HepG2 (cell line): ENCODE results near the gene ZKSCAN1. TPM values are rescaled to one million over a fixed set of nuclear protein-coding genes. Genes with fewer than 3 reads are reported as not detected.
A peak's percentile ranks its signal among the peaks of the same experiment; 100 is the strongest.

Experiments used
- ATAC-seq: fragments of 200-7000 bp; cut with Tn5 transposase; 3 replicates; pipeline ENCODE4 v1.9.1; 2020; ENCODE audit warnings: mild to moderate bottlenecking, moderate library complexity
- BruUV-seq: library from RNA; stranded (reverse); fragments of 400-500 nt; replicated peaks from 2 replicates; lab custom pipeline; 2021; lab: Mats Ljungman, UMichigan
- CTCF ChIA-PET: fragments of 300-600 bp; formaldehyde crosslinking; extraction: SDS; loops from one replicate; lab custom pipeline; 2021; ENCODE audit warnings: low total read pairs, inconsistent platforms, low intra/inter-chr PET ratio; lab: Yijun Ruan, JAX
- POLR2A ChIA-PET: fragments of 350-600 bp; sonication (Branson Sonifier 250); formaldehyde crosslinking; loops from one replicate; lab custom pipeline; 2020; ENCODE audit warnings: antibody characterized with exemption, inconsistent platforms; lab: Yijun Ruan, JAX
- DNase-seq: peaks from one replicate; pipeline ENCODE4 v3.0.0-alpha.2; 2015; ENCODE audit warnings: low spot score
- FAIRE-seq: peaks from 3 replicates; lab custom pipeline; 2011; peaks lifted over from hg19 to GRCh38; lab: Jason Lieb, UNC
- H2AFZ ChIP-seq: one replicate; pipeline ENCODE4 v1.6.1; 2011; ENCODE audit warnings: low read length, inconsistent platforms
- H3K27ac ChIP-seq: fragments of 300-600 bp; 3 replicates; pipeline ENCODE4 v1.8.0; 2011; ENCODE audit warnings: mixed run types, mild to moderate bottlenecking, mixed read lengths, low read length, inconsistent platforms; ENCODE audit not compliant: insufficient read depth; ENCODE audit errors: extremely low read length
- H3K27me3 ChIP-seq, 2 experiments: fragments of 200-600 bp in 1 of 2; 2 replicates in 1 of 2; 3 replicates in 1 of 2; pipeline versions ENCODE4 v1.6.0 to v1.8.0; 2011; ENCODE audit warnings: low read length in 2 of 2, mild to moderate bottlenecking in 2 of 2, moderate library complexity in 2 of 2, inconsistent platforms in 1 of 2; ENCODE audit not compliant: insufficient read depth in 2 of 2, control insufficient read depth in 1 of 2
- H3K36me3 ChIP-seq, 2 experiments: fragments of 200-600 bp in 1 of 2; replicated peaks in 1 of 2; 2 replicates in 1 of 2; 3 replicates in 1 of 2; pipeline versions ENCODE4 v1.5.1 to v1.8.0; 2011; ENCODE audit warnings: low read length in 2 of 2, inconsistent platforms in 1 of 2; ENCODE audit not compliant: insufficient read depth in 2 of 2, control insufficient read depth in 1 of 2
- H3K4me1 ChIP-seq: 2 replicates; pipeline ENCODE4 v1.5.1; 2012; ENCODE audit warnings: low read length, inconsistent platforms; ENCODE audit not compliant: insufficient read depth
- H3K4me2 ChIP-seq: 2 replicates; pipeline ENCODE4 v1.6.0; 2011; ENCODE audit warnings: low read depth, low read length, inconsistent platforms
- H3K4me3 ChIP-seq, 3 experiments: fragments of 200-600 bp in 1 of 3; sonication (generic), shearing (Covaris generic) in 1 of 3; replicated peaks in 1 of 3; 2 replicates each; pipeline ENCODE4 v1.5.1; 2011 to 2016; ENCODE audit warnings: low read length in 3 of 3, inconsistent platforms in 2 of 3, low read depth in 2 of 3, mild to moderate bottlenecking in 2 of 3, control low read depth in 1 of 3, mixed read lengths in 1 of 3; ENCODE audit not compliant: insufficient read depth in 1 of 3
- H3K79me2 ChIP-seq: one replicate; pipeline ENCODE4 v1.6.1; 2011; ENCODE audit warnings: low read length, inconsistent platforms; ENCODE audit not compliant: insufficient read depth
- H3K9ac ChIP-seq: 2 replicates; pipeline ENCODE4 v1.6.0; 2011; ENCODE audit warnings: mild to moderate bottlenecking, low read depth, low read length, inconsistent platforms; ENCODE audit not compliant: insufficient read depth
- H3K9me3 ChIP-seq: 2 replicates; pipeline ENCODE4 v1.5.1; 2012; ENCODE audit warnings: mild to moderate bottlenecking, low read length
- H4K20me1 ChIP-seq: 2 replicates; pipeline ENCODE4 v1.6.0; 2011; ENCODE audit warnings: inconsistent platforms, mild to moderate bottlenecking, low read length, moderate library complexity; ENCODE audit not compliant: insufficient read depth
- GZF1 ChIP-seq: sonication (generic); formaldehyde crosslinking; IDR thresholded peaks from 2 replicates; pipeline ENCODE4 v1.5.1; 2020; ENCODE audit warnings: mild to moderate bottlenecking, missing genetic modification reagents
- MED8 ChIP-seq: sonication (generic); formaldehyde crosslinking; IDR thresholded peaks from 2 replicates; pipeline ENCODE4 v1.8.1; 2023; ENCODE audit warnings: mild to moderate bottlenecking, missing genetic modification reagents; ENCODE audit not compliant: insufficient replicate concordance
- RBM22 ChIP-seq: fragments of 200-400 bp; formaldehyde crosslinking; optimal IDR thresholded peaks from 2 replicates; pipeline ENCODE3; 2017; ENCODE audit warnings: mild to moderate bottlenecking, low read length, moderate library complexity
- TBX2 ChIP-seq: sonication (generic); formaldehyde crosslinking; IDR thresholded peaks from 2 replicates; pipeline ENCODE4 v1.5.0; 2020; ENCODE audit warnings: missing genetic modification reagents, mild to moderate bottlenecking, borderline replicate concordance
- YY1 ChIP-seq: IDR thresholded peaks from 2 replicates; pipeline ENCODE4 v1.6.1; 2011; ENCODE audit warnings: low read length, low read depth, moderate library complexity, mild to moderate bottlenecking; ENCODE audit not compliant: insufficient read depth, insufficient replicate concordance
- WGBS: methylation state at CpG from one replicate; pipeline ENCODE4 v1.1.6; 2017; ENCODE audit warnings: low lambda C conversion rate; 5-methylcytosine and 5-hydroxymethylcytosine counted together
- in situ Hi-C: cut with HindIII; loops from 2 replicates; pipeline ENCODE4 v1.10.0; 2017; ENCODE audit warnings: low pct_unique_long_range_greater_than_20kb; ENCODE audit not compliant: extremely low pct_ligation_motif_present
- intact Hi-C: fragments of 100-400 bp; cut with micrococcal nuclease; formaldehyde crosslinking; loops from one replicate; pipeline ENCODE4 v1.10.0; 2022; ENCODE audit not compliant: unreplicated experiment
- polyA plus RNA-seq, 8 experiments: library from polyadenylated mRNA; depleted of rRNA in 3 of 8; stranded (reverse) in 7 of 8; unstranded in 1 of 8; fragments of >200 nt; fragmentation: Illumina TruSeq in 4 of 8; extraction: Trizol in 4 of 8; gene quantifications; 2 replicates each; pipeline versions ENCODE4 v1.2.1 to v1.2.3, GENCODE V29; 2011 to 2016; ENCODE audit warnings: low read depth in 4 of 8, missing spikeins in 1 of 8, mixed read lengths in 1 of 8; ENCODE audit not compliant: insufficient read depth in 1 of 8
- total RNA-seq, 5 experiments: library from RNA; depleted of rRNA; stranded (reverse); fragments of >200 nt; fragmentation: Illumina TruSeq; extraction: Trizol; gene quantifications; 2 replicates each; pipeline ENCODE4 v1.2.3, GENCODE V29; 2016; ENCODE audit warnings: low read depth in 1 of 5
- TF ChIP-seq, protein P1 (sequence below): sonication (generic); formaldehyde crosslinking; IDR thresholded peaks from 2 replicates; pipeline ENCODE4 v1.5.0; 2020; ENCODE audit warnings: missing genetic modification reagents

The ZKSCAN1 gene
- total and polyA plus RNA-seq, 2 of the 13 experiments (the other 11 are each of a cell fraction or from before 2014, with no cell fraction given) = 46.4 to 60.6 TPM

DNA sequence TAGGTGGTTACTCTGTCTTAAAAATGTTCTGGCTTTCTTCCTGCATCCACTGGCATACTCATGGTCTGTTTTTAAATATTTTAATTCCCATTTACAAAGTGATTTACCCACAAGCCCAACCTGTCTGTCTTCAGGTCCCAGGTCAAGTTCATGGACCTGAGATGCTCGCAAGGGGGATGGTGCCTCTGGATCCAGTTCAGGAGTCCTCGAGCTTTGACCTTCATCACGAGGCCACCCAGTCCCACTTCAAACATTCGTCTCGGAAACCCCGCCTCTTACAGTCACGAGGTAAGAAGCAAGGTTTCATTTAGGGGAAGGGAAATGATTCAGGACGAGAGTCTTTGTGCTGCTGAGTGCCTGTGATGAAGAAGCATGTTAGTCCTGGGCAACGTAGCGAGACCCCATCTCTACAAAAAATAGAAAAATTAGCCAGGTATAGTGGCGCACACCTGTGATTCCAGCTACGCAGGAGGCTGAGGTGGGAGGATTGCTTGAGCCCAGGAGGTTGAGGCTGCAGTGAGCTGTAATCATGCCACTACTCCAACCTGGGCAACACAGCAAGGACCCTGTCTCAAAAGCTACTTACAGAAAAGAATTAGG lies 8.7 kb downstream of the ZKSCAN1 start (continued):
- TF ChIP-seq YY1 (no peak), TBX2 (CRISPR knock-in tag) (peak; percentile 56; the same call in 1 of the 2 replicates), GZF1 (no peak)
- TF ChIP-seq, protein P1, sequence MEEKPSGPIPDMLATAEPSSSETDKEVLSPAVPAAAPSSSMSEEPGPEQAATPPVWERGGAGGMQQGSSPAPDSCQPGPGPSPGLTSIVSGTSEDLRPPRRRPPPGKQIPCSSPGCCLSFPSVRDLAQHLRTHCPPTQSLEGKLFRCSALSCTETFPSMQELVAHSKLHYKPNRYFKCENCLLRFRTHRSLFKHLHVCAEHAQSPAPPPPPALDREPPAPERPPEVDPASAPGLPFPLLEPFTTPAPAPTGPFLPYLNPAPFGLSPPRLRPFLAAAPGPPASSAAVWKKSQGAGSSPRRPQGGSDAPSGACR (CRISPR knock-in tag) = peak; percentile 59; the same call in 1 of the 2 replicates

- Histone ChIP-seq H3K79me2 (peaks cover 17% of the 10 kb centered on the region), H3K36me3 (peaks cover 30 to 72% of the 10 kb centered on the region in 2 experiments), H3K4me1 (peaks cover 41% of the 10 kb centered on the region), H3K27me3 (no peaks in the 10 kb centered on the region), H3K4me2 (no peak overlapping the region), H3K9me3 (no peaks in the 10 kb centered on the region), H2AFZ (no peak overlapping the region), H3K27ac (no peak overlapping the region), H3K9ac (no peak overlapping the region), H4K20me1 (0 out of 2 replicates have a peak, but pooled peaks cover 7% of the 10 kb centered on the region), H3K4me3 (no peak overlapping the region)
- in situ Hi-C loops (no loop called here), intact Hi-C loops (no loop called here)
- no peak for ATAC-seq
- POLR2A ChIA-PET = interaction anchor here (0.7 to 1.4 kb wide), 2 partner anchors 26 to 29 kb away, joined by 3 read pairs; no protein-coding TSS in a partner anchor
- FAIRE-seq = no peak
- TF ChIP-seq RBM22 (peak; percentile 75), MED8 (no peak)
- no TSS peak for BruUV-seq
- DNase-seq = no peak
- WGBS = 96% methylated on average over 11 of the region's 11 CpGs
- CTCF ChIA-PET = no interaction called here
Observed at GRCh38 chr7:100027197-100027596, 11.8 kb downstream of the ZKSCAN1 start.
